Panc1 (cell line): ENCODE data around the gene DEFB113.

ENCODE experiments used
- CTCF ChIP-seq: fragments of 450-650 bp; IDR thresholded peaks from 2 replicates; pipeline ENCODE4 v1.5.1; 2017; ENCODE audit warnings: mild to moderate bottlenecking
- POLR2AphosphoS5 ChIP-seq: IDR thresholded peaks from 2 replicates; pipeline ENCODE4 v1.6.1; 2012; ENCODE audit warnings: mild to moderate bottlenecking, low read depth, low read length, moderate library complexity
- REST ChIP-seq, 2 experiments: IDR thresholded peaks; 2 replicates each; pipeline ENCODE4 v1.6.1; 2011 to 2012; ENCODE audit warnings: low read depth in 2 of 2, control low read depth in 1 of 2, low read length in 1 of 2, mild to moderate bottlenecking in 1 of 2, moderate library complexity in 1 of 2; ENCODE audit not compliant: insufficient read depth in 1 of 2
- SIN3A ChIP-seq: IDR thresholded peaks from 2 replicates; pipeline ENCODE4 v1.6.1; 2012; ENCODE audit warnings: low read depth, mild to moderate bottlenecking, low read length, moderate library complexity, borderline replicate concordance; ENCODE audit not compliant: insufficient read depth
- TCF7L2 ChIP-seq: IDR thresholded peaks from 2 replicates; pipeline ENCODE4 v1.6.1; 2011; ENCODE audit warnings: mild to moderate bottlenecking, low read depth, low read length, inconsistent platforms

- no peak for TF ChIP-seq CTCF
- TF ChIP-seq REST (IDR thresholded peaks at IDR 0.05; ENCODE audit: insufficient read depth in 1 of 2, low read depth in 2 of 2, low read length in 1 of 2) = no peak
- no peak for TF ChIP-seq SIN3A
- TF ChIP-seq POLR2AphosphoS5 = no peak
- TF ChIP-seq TCF7L2 = no peak
Measured at GRCh38 chr6:49946835-49947234, 22.6 kb downstream of the DEFB113 start.
